ENCODE measurements around the gene PPP1R14B. TPM values are rescaled to one million over a fixed set of nuclear protein-coding genes. Genes with fewer than 3 reads are reported as not detected.

The PPP1R14B gene
- total and polyA plus RNA-seq, 2 of the 13 experiments (the other 11 are each of a cell fraction or from before 2014, with no cell fraction given), result 110 to 148 TPM

- TF ChIP-seq ZMYM4 (CRISPR knock-in tag; IDR thresholded peaks at IDR 0.05), result peak; percentile 48; the same call in 1 of the 2 replicates
- no peak for TF ChIP-seq ZMAT5 (CRISPR knock-in tag; IDR thresholded peaks at IDR 0.05; ENCODE audit: borderline replicate concordance, low read depth)
- no peak for TF ChIP-seq HINFP (CRISPR knock-in tag; IDR thresholded peaks at IDR 0.05; ENCODE audit: low read depth)
- peak; percentile 48; the same call in 1 of the 2 replicates for TF ChIP-seq E2F1 (CRISPR knock-in tag; IDR thresholded peaks at IDR 0.05)
- TF ChIP-seq CERS6 (CRISPR knock-in tag; IDR thresholded peaks at IDR 0.05), result no peak
- no peak for TF ChIP-seq SRF (IDR thresholded peaks at IDR 0.05; ENCODE audit: low read depth, low read length)
- TF ChIP-seq PRDM10 (CRISPR knock-in tag; IDR thresholded peaks at IDR 0.05; ENCODE audit: low read depth), result 0 out of 2 replicates have a peak, but pooled peaks have one; percentile 21
- TF ChIP-seq NFRKB (IDR thresholded peaks at IDR 0.05), result no peak
- no peak for TF ChIP-seq GABPA (IDR thresholded peaks at IDR 0.05; ENCODE audit: low read depth, low read length)
- peak; percentile 90 for TF ChIP-seq GABPA (CRISPR knock-in tag; IDR thresholded peaks at IDR 0.05; ENCODE audit: low read depth)
- TF ChIP-seq ZNF598 (CRISPR knock-in tag; IDR thresholded peaks at IDR 0.05; ENCODE audit: borderline replicate concordance), result no peak
- TF ChIP-seq ZBTB46 (CRISPR knock-in tag; IDR thresholded peaks at IDR 0.05; ENCODE audit: borderline replicate concordance), result 0 out of 2 replicates have a peak, but pooled peaks have one; percentile 68
- no peak for TF ChIP-seq SP5 (CRISPR knock-in tag; IDR thresholded peaks at IDR 0.05; ENCODE audit: borderline replicate concordance, low read depth)
- TF ChIP-seq ZNF747 (CRISPR knock-in tag; IDR thresholded peaks at IDR 0.05; ENCODE audit: borderline replicate concordance), result peak; percentile 29; the same call in 1 of the 2 replicates
- no peak for TF ChIP-seq ZNF557 (CRISPR knock-in tag; IDR thresholded peaks at IDR 0.05)
- TF ChIP-seq BORCS8-MEF2B (CRISPR knock-in tag; IDR thresholded peaks at IDR 0.05), result peak; percentile 77
- peak; percentile 17; the same call in 1 of the 2 replicates for TF ChIP-seq ZNF274 (CRISPR knock-in tag; IDR thresholded peaks at IDR 0.05)
- no peak for TF ChIP-seq NONO (IDR thresholded peaks at IDR 0.05)
- TF ChIP-seq NONO (CRISPR knock-in tag; conservative IDR thresholded peaks at IDR 0.05), result peak; percentile 92
- peak; percentile 50 for TF ChIP-seq HDAC2 (CRISPR knock-in tag; IDR thresholded peaks at IDR 0.05)
Measured at GRCh38 chr11:64225608-64226506, 20.9 kb downstream of the PPP1R14B start, which contains the start of the genes NUDT22 and TRPT1 (continued).

Data from HepG2 (cell line).